ENCODE results near the gene PRKN.

- TF ChIP-seq, protein P1, sequence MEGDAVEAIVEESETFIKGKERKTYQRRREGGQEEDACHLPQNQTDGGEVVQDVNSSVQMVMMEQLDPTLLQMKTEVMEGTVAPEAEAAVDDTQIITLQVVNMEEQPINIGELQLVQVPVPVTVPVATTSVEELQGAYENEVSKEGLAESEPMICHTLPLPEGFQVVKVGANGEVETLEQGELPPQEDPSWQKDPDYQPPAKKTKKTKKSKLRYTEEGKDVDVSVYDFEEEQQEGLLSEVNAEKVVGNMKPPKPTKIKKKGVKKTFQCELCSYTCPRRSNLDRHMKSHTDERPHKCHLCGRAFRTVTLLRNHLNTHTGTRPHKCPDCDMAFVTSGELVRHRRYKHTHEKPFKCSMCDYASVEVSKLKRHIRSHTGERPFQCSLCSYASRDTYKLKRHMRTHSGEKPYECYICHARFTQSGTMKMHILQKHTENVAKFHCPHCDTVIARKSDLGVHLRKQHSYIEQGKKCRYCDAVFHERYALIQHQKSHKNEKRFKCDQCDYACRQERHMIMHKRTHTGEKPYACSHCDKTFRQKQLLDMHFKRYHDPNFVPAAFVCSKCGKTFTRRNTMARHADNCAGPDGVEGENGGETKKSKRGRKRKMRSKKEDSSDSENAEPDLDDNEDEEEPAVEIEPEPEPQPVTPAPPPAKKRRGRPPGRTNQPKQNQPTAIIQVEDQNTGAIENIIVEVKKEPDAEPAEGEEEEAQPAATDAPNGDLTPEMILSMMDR (IDR thresholded peaks at IDR 0.05), result no peak
- no peak for TF ChIP-seq POLR2A (IDR thresholded peaks at IDR 0.05)
Measured at GRCh38 chr6:161963634-161964234, 763.8 kb downstream of the PRKN start.
